Tongue (tissue), 2 donors: Measurements from ENCODE around the gene CIB2. TPM values are rescaled to one million over a fixed set of nuclear protein-coding genes. Genes with fewer than 3 reads are reported as not detected.

ENCODE experiments used
- DNase-seq: peaks from one replicate; pipeline ENCODE4 v3.0.0-alpha.2; 2015
- total RNA-seq: library from RNA; depleted of rRNA; stranded (reverse); fragments of >200 nt; gene quantifications from one replicate; pipeline ENCODE4 v1.2.3, GENCODE V29; 2014

Gene CIB2
- total RNA-seq, 1 donor from 2014 or later, result 12.1 TPM

DNA sequence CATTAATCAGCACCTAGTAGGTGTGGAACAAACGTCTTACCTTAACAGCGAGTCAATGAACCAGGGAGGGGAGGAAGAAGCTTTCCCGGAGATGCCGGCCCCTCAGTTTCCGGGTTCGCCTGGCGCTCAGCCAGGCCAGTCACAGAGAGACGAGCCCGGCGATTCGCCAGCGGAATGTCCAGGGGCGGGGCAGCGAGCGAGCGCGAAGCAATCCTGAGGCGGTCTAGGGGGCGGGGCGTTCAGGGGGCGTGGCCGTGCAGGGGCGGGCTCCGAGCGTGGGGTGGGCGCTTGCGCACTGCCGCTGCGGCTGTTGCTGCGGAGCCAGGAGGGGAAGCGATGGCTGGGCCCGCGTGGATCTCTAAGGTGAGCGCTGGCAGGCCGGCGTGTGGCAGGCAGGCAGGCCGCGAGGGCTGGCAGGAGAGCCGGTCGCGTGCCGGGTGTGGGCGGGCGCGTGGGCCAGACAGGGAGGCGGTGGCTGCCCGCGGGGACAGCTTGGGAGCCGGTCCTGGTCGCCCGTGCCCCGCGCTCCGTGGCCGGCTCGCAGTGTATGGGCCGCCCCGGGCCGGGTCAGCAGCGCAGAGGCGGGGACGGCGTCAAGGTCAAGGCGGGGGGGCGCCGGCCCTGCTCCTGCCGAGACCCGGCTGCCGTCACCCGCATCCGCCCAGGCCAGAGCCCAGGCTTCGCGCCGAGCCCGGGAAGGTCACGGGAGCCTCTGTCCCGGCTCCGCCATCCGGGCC lies 18.0 kb upstream of the CIB2 start, which contains the start of gene IDH3A:
IDH3A (plus strand) TSS at position 295 of the 737 bp plus-strand sequence; CDS start at position 337, 42 bp downstream.
- peak; percentile 99 for DNase-seq

DNA sequence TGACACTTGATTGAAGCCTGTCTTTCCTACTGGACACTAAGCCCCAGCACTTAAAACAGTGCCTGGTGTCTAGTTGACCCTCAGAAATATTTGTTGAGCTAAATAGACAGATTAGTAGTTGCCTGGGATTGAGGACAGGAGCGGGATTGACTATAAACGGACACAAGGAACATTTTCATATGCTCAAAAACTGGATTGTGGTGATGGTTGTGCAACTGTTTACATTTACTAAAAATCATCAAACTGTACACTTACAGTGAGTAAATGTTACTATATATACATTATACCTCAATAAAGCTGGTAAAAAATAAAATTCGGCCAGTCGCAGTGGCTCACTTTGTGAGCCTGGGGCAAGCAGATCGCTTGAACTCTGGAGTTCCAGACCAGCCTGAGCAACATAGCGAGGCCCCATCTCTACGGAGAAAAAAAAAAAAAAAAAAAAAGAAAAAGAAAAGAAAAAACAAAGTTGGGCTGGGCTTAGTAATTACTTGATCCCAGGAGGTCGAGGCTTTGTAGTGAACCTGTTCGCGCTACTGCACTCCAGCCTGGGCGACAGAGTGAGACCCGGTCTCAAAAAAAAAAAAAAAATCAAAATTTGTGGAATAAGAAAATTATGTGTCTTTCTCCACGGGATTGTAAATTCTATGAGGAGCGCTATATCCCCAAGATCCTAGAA lies 17.3 kb upstream of the CIB2 start:
- no peak for DNase-seq

DNA sequence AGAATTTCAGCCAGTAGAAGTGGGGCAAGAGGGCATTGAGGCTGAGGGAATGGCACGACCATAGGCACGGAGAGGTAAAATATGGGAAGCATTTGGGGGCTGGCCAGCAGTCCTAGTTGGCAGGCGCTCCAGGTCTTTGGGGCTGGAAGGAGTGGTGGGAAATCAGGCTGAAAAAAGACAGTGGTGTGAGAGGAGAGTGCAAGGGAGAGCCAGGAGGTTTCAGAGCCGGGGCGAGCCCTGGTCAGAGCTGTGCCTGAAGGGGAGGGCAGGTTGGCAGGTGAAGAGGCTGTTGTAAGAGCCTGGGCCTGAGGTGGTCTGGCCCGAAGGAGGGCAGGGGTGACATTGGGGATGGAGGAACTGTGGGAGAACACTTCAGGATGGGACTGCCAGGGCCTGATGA lies 16.3 kb upstream of the CIB2 start:
- no peak for DNase-seq

DNA sequence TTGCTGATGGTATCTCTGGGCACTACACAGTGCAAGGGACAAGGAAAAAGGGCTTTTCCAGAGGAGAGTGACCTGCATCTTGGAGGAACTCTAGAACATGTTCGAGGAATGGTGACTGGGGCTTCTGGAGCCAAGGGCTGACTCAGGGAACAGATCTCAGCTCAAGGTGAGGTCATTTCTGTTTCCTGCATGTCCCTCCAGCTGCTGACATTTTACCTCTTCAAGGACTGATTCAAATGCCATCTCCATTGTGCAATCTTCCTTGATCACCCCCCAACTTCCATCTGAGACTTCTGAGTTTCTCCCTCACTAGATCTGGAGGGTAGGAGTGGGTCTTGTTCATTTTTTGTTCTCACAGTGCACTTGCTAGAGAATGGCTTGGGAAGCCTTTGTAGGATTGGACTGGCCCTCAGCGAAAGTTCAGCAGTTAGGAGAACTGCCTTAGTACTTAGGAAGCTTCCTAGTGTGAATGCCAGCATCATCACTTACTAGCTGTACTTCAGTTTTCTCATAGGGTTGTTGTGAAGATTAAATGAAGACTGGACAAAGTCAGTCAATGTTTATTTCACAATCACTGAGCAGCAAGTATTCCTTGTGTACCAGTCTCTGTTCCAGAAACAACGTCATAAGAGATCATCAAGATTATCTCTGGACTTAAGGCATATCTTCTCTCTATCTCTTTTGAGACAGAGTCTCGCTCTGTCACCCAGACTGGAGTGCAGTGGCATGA lies 15.3 kb upstream of the CIB2 start:
- no peak for DNase-seq

DNA sequence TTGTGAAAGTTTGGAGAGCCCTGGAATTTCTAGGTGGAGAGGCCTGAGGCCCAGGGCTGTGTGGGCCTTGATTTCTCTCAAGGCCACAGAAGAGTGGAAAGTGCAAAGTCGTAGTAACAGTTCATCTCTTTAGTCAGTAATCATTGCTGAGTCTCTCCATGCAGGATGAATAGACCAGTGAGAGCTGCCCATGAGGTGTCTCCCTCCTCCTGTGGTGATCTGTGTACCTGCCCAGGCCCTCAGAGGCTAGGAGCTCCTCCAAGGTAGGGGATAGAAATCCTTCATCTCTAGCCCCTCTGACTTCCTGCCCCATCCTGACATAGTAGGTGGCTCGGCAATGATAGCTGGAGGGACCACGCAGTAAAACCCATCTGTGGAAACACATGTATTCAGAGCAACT lies 11.1 kb upstream of the CIB2 start:
- DNase-seq, result no peak

GRCh38 chr15:78140292-78140691 lies 9.0 kb upstream of the CIB2 start:
- DNase-seq, result no peak

GRCh38 chr15:78139578-78139977 lies 8.3 kb upstream of the CIB2 start:
- DNase-seq, result no peak

- peak; percentile 10 for DNase-seq
These were observed 2.6 kb upstream of the CIB2 start for GRCh38 chr15:78133801-78134200.

GRCh38 chr15:78130466-78131294 lies 565 bp downstream of the CIB2 start:
- no peak for DNase-seq

DNA sequence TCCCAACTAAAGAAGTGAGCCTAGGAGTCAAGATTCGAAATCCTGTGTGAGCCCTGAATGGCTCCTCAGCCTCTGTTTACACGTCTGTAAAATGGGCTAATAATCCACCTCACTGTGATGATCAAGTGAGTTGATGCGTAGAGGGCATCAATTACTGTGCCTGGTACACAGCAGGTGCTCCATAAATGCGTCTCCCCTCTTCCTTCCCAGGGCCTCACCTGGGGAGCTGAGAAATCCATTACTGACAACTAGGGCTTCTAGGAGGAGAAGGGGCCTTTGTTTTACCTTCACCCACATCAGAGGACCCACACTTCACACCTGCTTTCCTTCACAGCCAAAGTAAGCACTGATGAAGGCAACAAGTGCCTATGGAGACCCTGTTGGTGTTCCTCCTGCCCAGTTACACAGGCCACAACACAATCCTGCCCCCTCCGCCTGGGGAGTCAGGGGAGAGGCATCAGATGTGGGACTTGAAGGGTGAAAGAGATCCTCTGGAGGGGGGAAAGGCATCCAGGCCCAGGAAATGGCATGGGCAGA lies 1.4 kb downstream of the CIB2 start:
- no peak for DNase-seq

- DNase-seq, result peak; percentile 72
These were observed 2.0 kb downstream of the CIB2 start for GRCh38 chr15:78129077-78129750.

- no peak for DNase-seq
These were observed 3.4 kb downstream of the CIB2 start for GRCh38 chr15:78127882-78128281.

- no peak for DNase-seq
These were observed 6.0 kb downstream of the CIB2 start for GRCh38 chr15:78125267-78125666.

- DNase-seq, result no peak
These were observed 10.7 kb downstream of the CIB2 start for GRCh38 chr15:78120523-78120922.

DNA sequence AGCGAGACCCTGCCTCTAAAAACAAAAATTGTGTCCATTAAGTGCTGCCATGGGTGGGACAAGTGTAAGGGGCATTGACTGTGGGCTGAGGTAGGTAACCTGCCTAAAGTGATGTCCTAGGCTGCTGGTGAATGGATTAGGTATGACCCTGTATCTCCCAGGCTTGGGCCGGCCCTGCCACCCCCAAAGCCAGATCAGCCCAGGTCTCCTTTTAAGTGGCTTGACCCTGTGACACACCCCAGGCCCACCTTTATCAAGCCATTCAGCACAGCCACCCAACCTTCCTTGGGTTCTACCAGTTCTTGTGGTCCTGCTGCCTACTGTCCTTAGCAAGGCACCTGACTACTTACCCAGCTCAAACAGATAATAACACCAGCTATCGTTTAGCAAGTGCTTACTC lies 18.7 kb downstream of the CIB2 start:
- DNase-seq, result no peak

GRCh38 chr15:78111788-78112187 lies 19.5 kb downstream of the CIB2 start:
- DNase-seq, result no peak

DNA sequence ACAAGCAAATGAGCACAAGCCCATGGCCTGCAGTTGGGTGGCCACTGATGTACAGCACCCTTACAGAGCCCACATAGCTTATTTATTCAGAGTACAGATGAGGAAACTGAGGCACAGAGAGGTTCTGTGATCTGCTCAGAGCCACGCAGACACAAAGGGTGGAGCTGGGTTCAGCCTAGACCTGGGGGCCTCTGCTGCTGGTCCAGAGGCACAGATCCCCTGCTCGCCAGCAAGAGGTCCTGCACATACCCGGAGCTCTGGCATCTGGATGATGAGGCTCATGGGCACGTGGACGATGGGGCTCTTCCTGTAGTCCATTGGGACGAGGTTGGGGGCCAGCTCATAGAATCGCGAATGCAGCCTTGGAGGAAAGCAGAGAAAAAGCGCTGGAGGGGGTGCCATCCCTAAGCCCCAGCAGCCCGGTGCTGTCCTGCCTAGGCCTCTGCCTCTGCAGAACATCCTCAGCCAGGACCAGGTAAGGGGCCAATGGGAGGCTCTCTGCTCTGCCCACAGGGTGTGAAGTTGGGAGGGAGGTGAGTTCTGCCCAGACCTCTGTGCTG lies 20.2 kb downstream of the CIB2 start:
- DNase-seq, result no peak

GRCh38 chr15:78110096-78110495 lies 21.1 kb downstream of the CIB2 start:
- no peak for DNase-seq

DNA sequence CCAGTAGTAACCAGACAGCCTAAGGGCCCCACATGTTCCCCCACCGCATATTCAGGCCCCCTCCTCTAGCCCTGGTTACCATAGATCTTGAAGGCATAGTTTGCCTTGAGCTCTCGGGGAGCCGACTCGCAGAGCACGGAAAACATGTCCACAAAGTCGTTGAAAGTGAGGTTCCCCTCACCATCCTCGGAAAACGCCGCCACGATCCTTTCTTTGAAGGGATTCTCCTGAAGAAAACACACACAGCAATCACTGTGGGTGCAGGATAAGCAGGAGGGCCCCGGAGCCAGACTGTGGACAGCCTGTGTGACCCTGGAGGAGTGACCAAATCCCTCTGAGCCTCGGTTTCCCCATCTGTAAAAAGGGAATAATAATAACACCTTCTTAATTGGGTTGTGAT lies 22.1 kb downstream of the CIB2 start:
- no peak for DNase-seq

DNA sequence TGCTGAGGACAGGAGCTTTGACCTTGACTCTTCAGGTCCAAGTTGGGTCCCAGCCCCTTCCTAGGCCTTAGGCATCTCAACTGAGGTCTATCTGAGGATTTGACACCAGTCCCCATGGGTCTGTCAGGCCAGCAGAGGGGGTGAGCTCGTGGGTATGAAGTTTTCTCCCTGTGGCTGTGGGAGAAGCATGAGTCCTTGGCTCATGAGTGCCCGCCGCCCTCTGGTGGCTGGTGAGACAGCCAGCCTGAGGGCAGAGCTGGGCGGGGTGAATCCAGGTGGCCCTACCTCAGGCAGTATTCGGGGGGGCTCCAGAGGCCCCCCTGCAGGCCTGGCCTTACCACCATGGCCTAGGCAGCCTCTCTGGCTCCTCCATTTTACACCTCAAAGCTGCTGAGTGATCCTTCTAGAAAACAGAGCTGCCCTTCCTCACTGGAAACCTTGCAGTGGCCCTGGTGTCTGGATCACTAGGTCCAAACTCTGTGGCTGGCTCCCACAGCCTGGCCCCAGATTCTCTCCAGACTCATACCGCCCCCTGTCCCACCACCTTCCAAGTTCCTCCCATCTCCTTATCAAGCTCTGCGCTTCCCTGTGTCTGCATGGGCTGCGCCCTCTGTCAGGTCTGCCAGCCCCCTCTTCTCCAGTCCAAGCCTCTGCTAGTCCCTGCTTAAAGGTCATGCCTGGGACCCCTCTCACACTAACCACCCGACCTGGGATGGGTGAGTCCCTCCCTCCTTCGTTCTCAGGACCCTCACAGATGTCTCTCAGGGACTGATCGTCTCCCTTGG lies 22.8 kb downstream of the CIB2 start:
- peak; percentile 87 for DNase-seq
